ENCODE results near the gene RAB40B.

RAB40B gene

DNA sequence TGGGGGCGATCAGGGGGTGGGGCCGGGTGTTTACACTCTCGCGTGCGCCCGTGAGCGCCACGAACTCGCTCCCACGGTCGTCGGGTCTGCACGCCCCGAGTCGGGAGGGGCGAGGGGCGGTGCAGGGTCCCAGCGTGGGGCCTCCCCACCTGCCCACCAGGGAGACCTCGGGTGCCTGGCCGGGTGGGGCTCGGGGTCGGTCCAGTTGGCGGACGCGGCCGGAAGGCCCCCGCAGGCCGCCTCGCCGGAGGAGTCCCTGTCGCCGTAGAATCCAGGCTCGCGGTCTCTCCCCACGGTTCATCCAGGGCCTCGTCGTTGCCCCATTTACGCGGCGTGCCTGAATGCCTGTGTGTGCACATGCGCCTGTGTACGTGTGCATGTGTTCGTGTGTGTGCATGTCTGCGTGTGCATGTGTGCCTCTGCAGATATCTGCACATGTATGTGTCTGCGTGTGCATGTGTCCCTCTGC, 510 bp upstream of the RAB40B start:
- TF ChIP-seq, protein P1, sequence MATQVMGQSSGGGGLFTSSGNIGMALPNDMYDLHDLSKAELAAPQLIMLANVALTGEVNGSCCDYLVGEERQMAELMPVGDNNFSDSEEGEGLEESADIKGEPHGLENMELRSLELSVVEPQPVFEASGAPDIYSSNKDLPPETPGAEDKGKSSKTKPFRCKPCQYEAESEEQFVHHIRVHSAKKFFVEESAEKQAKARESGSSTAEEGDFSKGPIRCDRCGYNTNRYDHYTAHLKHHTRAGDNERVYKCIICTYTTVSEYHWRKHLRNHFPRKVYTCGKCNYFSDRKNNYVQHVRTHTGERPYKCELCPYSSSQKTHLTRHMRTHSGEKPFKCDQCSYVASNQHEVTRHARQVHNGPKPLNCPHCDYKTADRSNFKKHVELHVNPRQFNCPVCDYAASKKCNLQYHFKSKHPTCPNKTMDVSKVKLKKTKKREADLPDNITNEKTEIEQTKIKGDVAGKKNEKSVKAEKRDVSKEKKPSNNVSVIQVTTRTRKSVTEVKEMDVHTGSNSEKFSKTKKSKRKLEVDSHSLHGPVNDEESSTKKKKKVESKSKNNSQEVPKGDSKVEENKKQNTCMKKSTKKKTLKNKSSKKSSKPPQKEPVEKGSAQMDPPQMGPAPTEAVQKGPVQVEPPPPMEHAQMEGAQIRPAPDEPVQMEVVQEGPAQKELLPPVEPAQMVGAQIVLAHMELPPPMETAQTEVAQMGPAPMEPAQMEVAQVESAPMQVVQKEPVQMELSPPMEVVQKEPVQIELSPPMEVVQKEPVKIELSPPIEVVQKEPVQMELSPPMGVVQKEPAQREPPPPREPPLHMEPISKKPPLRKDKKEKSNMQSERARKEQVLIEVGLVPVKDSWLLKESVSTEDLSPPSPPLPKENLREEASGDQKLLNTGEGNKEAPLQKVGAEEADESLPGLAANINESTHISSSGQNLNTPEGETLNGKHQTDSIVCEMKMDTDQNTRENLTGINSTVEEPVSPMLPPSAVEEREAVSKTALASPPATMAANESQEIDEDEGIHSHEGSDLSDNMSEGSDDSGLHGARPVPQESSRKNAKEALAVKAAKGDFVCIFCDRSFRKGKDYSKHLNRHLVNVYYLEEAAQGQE (IDR thresholded peaks at IDR 0.05; ENCODE audit: insufficient read depth in 1 of 2, low read depth in 2 of 2, low read length in 2 of 2) = no peak
- TF ChIP-seq FOXP2 (optimal IDR thresholded peaks at IDR 0.05; ENCODE audit: borderline replicate concordance, extremely low read depth, extremely low read length, insufficient read depth) = peak; percentile 69
- TF ChIP-seq SIN3A (IDR thresholded peaks at IDR 0.05; ENCODE audit: borderline replicate concordance, insufficient read depth, low read length) = peak; percentile 54; the same call in 1 of the 2 replicates
- no peak for TF ChIP-seq TAF1 (IDR thresholded peaks at IDR 0.05; ENCODE audit: borderline replicate concordance, insufficient read depth, low read length)
- TF ChIP-seq POLR2AphosphoS5 (IDR thresholded peaks at IDR 0.05; ENCODE audit: low read depth, low read length) = no peak

DNA sequence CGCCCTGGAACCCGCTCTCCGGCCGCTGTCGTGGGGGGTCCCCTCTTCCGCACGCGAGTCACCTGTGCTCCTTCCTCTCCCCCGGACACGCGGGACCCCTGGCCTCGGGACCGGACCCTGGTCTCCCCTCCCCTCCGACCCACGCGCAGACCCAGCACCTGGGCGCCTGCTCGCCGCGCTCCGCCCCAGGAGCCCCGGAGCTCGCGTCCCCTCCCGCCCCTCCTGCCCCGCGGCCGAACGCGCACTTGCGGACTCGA, 762 bp downstream of the RAB40B start:
- no peak for TF ChIP-seq FOXP2 (optimal IDR thresholded peaks at IDR 0.05; ENCODE audit: borderline replicate concordance, extremely low read depth, extremely low read length, insufficient read depth)
- TF ChIP-seq POLR2AphosphoS5 (IDR thresholded peaks at IDR 0.05; ENCODE audit: low read depth, low read length) = no peak
- no peak for TF ChIP-seq TAF1 (IDR thresholded peaks at IDR 0.05; ENCODE audit: borderline replicate concordance, insufficient read depth, low read length)
- TF ChIP-seq, protein P1 (IDR thresholded peaks at IDR 0.05; ENCODE audit: insufficient read depth in 1 of 2, low read depth in 2 of 2, low read length in 2 of 2) = no peak
- TF ChIP-seq SIN3A (IDR thresholded peaks at IDR 0.05; ENCODE audit: borderline replicate concordance, insufficient read depth, low read length) = no peak

DNA sequence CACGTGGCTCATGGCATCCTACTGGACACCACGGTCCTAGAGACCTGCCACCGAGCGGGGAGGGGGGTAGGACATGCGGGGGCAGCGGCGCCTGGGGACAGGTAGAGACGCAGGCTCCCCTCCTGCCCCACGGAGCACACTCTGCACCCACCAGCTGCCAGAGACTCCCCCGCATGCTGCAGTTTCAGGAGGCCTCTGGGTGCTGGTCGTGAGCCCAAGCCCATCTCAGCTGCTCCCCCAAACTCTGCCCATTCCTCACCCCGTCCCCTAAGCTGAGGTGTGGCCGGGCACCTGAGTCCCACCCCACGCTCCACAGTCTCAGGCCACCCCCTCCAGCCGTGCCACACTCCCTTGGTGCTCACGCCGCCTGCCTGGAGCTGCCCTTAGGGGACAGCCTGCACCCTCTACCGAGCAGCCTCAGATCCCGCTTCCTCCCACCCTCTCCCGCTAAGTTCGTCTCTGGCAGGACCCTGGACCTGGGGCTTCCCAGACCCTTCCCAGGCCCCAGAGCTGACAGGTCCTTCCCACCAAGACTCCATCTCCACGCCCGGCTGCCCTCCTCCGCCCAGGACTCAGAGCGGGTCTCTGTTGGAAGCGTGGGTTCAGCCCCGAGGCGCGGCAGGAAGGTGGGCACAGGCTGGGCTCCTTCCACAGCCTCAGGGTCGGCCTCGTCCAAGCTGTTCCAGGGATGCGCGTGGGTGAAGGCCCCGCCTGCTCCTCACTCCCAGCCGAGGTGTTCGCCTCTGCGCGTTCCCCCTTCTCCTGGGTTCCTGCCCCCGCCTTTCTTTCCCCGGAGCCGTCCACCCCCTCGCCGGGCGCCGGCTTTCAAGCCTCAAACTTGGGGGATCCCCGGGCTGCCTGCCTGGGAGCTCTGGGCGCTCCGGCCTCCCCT, 1.3 kb downstream of the RAB40B start:
- TF ChIP-seq, protein P1 (IDR thresholded peaks at IDR 0.05; ENCODE audit: insufficient read depth in 1 of 2, low read depth in 2 of 2, low read length in 2 of 2) = no peak
- no peak for TF ChIP-seq TAF1 (IDR thresholded peaks at IDR 0.05; ENCODE audit: borderline replicate concordance, insufficient read depth, low read length)
- no peak for TF ChIP-seq POLR2AphosphoS5 (IDR thresholded peaks at IDR 0.05; ENCODE audit: low read depth, low read length)
- no peak for TF ChIP-seq FOXP2 (optimal IDR thresholded peaks at IDR 0.05; ENCODE audit: borderline replicate concordance, extremely low read depth, extremely low read length, insufficient read depth)

- TF ChIP-seq TAF1 (IDR thresholded peaks at IDR 0.05; ENCODE audit: borderline replicate concordance, insufficient read depth, low read length) = no peak
- TF ChIP-seq POLR2AphosphoS5 (IDR thresholded peaks at IDR 0.05; ENCODE audit: low read depth, low read length) = no peak
- TF ChIP-seq, protein P1 (IDR thresholded peaks at IDR 0.05; ENCODE audit: insufficient read depth in 1 of 2, low read depth in 2 of 2, low read length in 2 of 2) = no peak
- no peak for TF ChIP-seq FOXP2 (optimal IDR thresholded peaks at IDR 0.05; ENCODE audit: borderline replicate concordance, extremely low read depth, extremely low read length, insufficient read depth)
- TF ChIP-seq SIN3A (IDR thresholded peaks at IDR 0.05; ENCODE audit: borderline replicate concordance, insufficient read depth, low read length) = no peak
Measured at GRCh38 chr17:82696259-82696658, 2.2 kb downstream of the RAB40B start.
